PC-3 (cell line): Measurements from ENCODE around the gene PRSS38. TPM values are rescaled to one million over a fixed set of nuclear protein-coding genes. Genes with fewer than 3 reads are reported as not detected.

Experiments used
- ATAC-seq: fragments of 200-7000 bp; cut with Tn5 transposase; 2 replicates; pipeline ENCODE4 v1.9.1; 2020; ENCODE audit warnings: mild to moderate bottlenecking, moderate library complexity
- BruUV-seq: library from RNA; stranded (reverse); fragments of 400-500 nt; replicated peaks from 2 replicates; lab custom pipeline; 2021; lab: Mats Ljungman, UMichigan
- CTCF ChIA-PET: fragments of 300-600 bp; sonication (Branson Sonifier 250); formaldehyde crosslinking; loops from one replicate; lab custom pipeline; 2022; ENCODE audit warnings: antibody characterized with exemption; lab: Charles Lee
- POLR2A ChIA-PET: fragments of 300-600 bp; sonication (Branson Sonifier 250); formaldehyde crosslinking; loops from one replicate; lab custom pipeline; 2022; ENCODE audit warnings: antibody characterized with exemption; ENCODE audit not compliant: unreplicated experiment; lab: Charles Lee
- DNase-seq: peaks from one replicate; pipeline ENCODE4 v3.0.0-alpha.2; 2015
- H2AFZ ChIP-seq: fragments of 300-600 bp; sonication (generic); 2 replicates; pipeline ENCODE4 v1.6.0; 2016; ENCODE audit warnings: antibody characterized with exemption, low read length
- H3F3A ChIP-seq: fragments of 300-600 bp; sonication (generic); one replicate; pipeline ENCODE4 v1.6.0; 2017; ENCODE audit warnings: antibody characterized with exemption, low read length, control low read depth, mild to moderate bottlenecking; ENCODE audit not compliant: unreplicated experiment
- H3K27ac ChIP-seq: fragments of 300-600 bp; sonication (generic); 2 replicates; pipeline ENCODE4 v1.5.1; 2016; ENCODE audit warnings: mild to moderate bottlenecking, low read length
- H3K27me3 ChIP-seq: fragments of 300-600 bp; sonication (generic); 2 replicates; pipeline ENCODE4 v1.6.1; 2016; ENCODE audit warnings: low read length, mixed read lengths
- H3K36me3 ChIP-seq: fragments of 300-600 bp; sonication (generic); 2 replicates; pipeline ENCODE4 v1.6.1; 2016; ENCODE audit warnings: low read depth, mixed run types, low read length, mixed read lengths
- H3K4me1 ChIP-seq: fragments of 300-600 bp; sonication (generic); 2 replicates; pipeline ENCODE4 v1.5.1; 2016; ENCODE audit warnings: low read length; ENCODE audit not compliant: insufficient read depth
- H3K4me2 ChIP-seq: fragments of 300-600 bp; sonication (generic); 2 replicates; pipeline ENCODE4 v1.6.0; 2016; ENCODE audit warnings: low read length
- H3K4me3 ChIP-seq: fragments of 300-600 bp; sonication (generic); 2 replicates; pipeline ENCODE4 v1.5.1; 2016; ENCODE audit warnings: mild to moderate bottlenecking, low read length, mixed read lengths
- H3K79me2 ChIP-seq: fragments of 300-600 bp; sonication (generic); 2 replicates; pipeline ENCODE4 v1.6.1; 2017; ENCODE audit warnings: low read length, mixed read lengths
- H3K9ac ChIP-seq: fragments of 300-600 bp; sonication (generic); 2 replicates; pipeline ENCODE4 v1.6.0; 2016; ENCODE audit warnings: mild to moderate bottlenecking, low read length
- H3K9me2 ChIP-seq: fragments of 300-600 bp; sonication (generic); replicated peaks from 2 replicates; pipeline ENCODE4 v1.6.1; 2016; ENCODE audit warnings: mixed run types, low read length, mixed read lengths
- H3K9me3 ChIP-seq: fragments of 300-600 bp; sonication (generic); 2 replicates; pipeline ENCODE4 v1.6.1; 2016; ENCODE audit warnings: low read length, mixed read lengths
- H4K20me1 ChIP-seq: fragments of 300-600 bp; sonication (generic); 2 replicates; pipeline ENCODE4 v1.6.1; 2016; ENCODE audit warnings: low read length, mixed read lengths
- EZH2 ChIP-seq: fragments of 300-600 bp; sonication (generic); IDR thresholded peaks from one replicate; pipeline ENCODE4 v1.6.1; 2017; ENCODE audit warnings: antibody characterized with exemption, mild to moderate bottlenecking, low read length; ENCODE audit not compliant: unreplicated experiment
- EZH2phosphoT487 ChIP-seq: fragments of 300-600 bp; sonication (generic); IDR thresholded peaks from 2 replicates; pipeline ENCODE4 v1.6.1; 2018; ENCODE audit warnings: mild to moderate bottlenecking, antibody characterized with exemption, low read length, borderline replicate concordance
- intact Hi-C: fragments of 100-400 bp; cut with micrococcal nuclease; formaldehyde crosslinking; loops from 2 replicates; pipeline ENCODE4 v1.9.0; 2023
- total RNA-seq: library from RNA; depleted of rRNA; stranded (reverse); fragments of >200 nt; gene quantifications from 2 replicates; pipeline ENCODE4 v1.2.3, GENCODE V29; 2014
- TF ChIP-seq, protein P1 (sequence below): fragments of 300-600 bp; sonication (generic); conservative IDR thresholded peaks from 2 replicates; pipeline ENCODE4 v1.5.1; 2017; ENCODE audit warnings: antibody characterized with exemption, low read depth, mild to moderate bottlenecking, low read length

PRSS38 gene
- total RNA-seq, 1 experiment from 2014 or later: not detected

DNA sequence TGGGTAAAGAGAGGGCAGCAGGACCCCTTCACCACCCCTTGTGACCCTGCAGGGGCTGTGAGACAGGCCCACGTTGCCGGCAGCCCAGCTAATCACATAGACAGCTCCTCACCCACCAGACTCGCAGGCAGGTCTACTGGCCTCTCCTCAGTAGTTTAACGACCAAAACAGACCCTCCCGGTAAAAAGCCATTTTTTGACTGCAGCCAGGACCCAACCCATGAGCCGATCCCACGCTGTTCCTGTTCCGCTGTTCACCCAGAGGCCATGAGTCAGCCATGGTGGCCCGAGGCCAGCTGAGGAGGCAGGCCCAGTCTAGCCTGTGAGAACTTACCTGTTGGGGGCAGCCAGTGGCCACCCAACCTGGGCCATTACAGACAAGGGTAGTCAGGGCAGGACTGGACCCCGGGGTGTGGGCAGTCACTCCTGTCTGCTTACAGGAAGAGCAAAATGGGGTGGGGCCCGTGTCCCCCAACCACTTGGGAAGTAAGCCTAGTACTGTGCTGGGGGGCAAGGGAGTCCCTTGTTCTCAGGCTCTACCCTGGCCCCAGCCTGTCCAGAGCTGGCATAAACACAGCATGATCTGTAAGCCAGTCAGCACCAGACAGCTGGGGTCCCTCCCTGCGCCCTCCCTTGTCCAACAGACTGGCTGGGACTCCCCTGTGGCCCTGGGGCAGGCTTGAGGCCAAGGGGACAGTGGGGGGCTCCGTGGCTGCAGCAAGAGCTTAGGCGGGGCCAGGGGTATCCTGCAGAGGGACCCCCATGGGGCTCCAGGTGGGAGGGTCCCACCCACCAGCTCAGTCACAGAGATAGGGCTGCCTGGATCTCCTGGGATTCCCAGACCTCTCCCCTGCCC, 70.4 kb downstream of the PRSS38 start:
- no peak for TF ChIP-seq EZH2phosphoT487
- TF ChIP-seq, protein P1, sequence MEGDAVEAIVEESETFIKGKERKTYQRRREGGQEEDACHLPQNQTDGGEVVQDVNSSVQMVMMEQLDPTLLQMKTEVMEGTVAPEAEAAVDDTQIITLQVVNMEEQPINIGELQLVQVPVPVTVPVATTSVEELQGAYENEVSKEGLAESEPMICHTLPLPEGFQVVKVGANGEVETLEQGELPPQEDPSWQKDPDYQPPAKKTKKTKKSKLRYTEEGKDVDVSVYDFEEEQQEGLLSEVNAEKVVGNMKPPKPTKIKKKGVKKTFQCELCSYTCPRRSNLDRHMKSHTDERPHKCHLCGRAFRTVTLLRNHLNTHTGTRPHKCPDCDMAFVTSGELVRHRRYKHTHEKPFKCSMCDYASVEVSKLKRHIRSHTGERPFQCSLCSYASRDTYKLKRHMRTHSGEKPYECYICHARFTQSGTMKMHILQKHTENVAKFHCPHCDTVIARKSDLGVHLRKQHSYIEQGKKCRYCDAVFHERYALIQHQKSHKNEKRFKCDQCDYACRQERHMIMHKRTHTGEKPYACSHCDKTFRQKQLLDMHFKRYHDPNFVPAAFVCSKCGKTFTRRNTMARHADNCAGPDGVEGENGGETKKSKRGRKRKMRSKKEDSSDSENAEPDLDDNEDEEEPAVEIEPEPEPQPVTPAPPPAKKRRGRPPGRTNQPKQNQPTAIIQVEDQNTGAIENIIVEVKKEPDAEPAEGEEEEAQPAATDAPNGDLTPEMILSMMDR: peak; percentile 39; the same call in 1 of the 2 replicates
- Histone ChIP-seq H3K4me1 (peaks cover 12% of the 10 kb centered on the region), H3K27me3 (no peaks in the 10 kb centered on the region), H3K9ac (peak overlapping the region; percentile 42), H3K27ac (peak overlapping the region; percentile 48), H3K4me3 (no peak overlapping the region; the same call in 1 of the 2 replicates), H2AFZ (peak overlapping the region; percentile 82), H3K36me3 (no peaks in the 10 kb centered on the region), H3F3A (no peaks in the 10 kb centered on the region), H4K20me1 (no peaks in the 10 kb centered on the region), H3K9me3 (no peaks in the 10 kb centered on the region), H3K4me2 (peak overlapping the region; percentile 61), H3K79me2 (no peaks in the 10 kb centered on the region), H3K9me2 (no peaks in the 10 kb centered on the region)
- ChIA-PET POLR2A (no interaction called here), CTCF (no interaction called here)
- intact Hi-C loops: loop anchor here (5.0 kb wide), 1 partner anchor 79 kb away; no protein-coding TSS in a partner anchor
- ATAC-seq: peak; percentile 95
- BruUV-seq: no TSS peak
- peak; percentile 97 for DNase-seq

DNA sequence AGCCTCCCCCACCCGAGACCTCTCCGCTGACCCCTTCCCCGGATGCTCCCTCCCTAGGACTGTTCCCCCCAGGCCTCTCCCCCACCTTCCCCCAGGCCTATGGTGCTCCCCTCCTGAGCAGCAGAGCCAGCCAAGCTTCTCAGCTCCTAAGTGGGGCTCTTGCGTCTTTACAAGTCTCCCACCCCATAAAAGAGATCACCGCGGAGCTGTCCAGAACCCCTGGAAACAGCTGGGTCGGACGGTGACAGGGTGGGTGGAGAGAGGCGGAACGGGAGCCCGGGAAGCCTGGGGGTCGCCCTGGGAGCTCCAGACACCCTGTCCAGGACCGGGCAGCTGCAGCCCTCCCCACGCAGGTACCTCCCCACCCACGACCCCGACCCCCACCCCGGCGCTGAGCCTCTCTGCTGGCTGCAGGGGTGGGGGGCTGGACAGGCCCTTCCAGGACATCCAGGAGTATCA, 71.1 kb downstream of the PRSS38 start:
- Histone ChIP-seq H3K4me3 (no peak overlapping the region), H3K9ac (no peak overlapping the region), H3K4me1 (peaks cover 16% of the 10 kb centered on the region), H2AFZ (peak overlapping the region; percentile 45; the same call in 1 of the 2 replicates), H3K9me3 (no peaks in the 10 kb centered on the region), H3K36me3 (no peaks in the 10 kb centered on the region), H3F3A (no peaks in the 10 kb centered on the region), H3K79me2 (no peaks in the 10 kb centered on the region), H4K20me1 (no peaks in the 10 kb centered on the region), H3K4me2 (peak overlapping the region; percentile 26; the same call in 1 of the 2 replicates), H3K27ac (no peak overlapping the region), H3K9me2 (no peaks in the 10 kb centered on the region), H3K27me3 (no peaks in the 10 kb centered on the region)
- ChIA-PET POLR2A (no interaction called here), CTCF (no interaction called here)
- ATAC-seq (no peak), DNase-seq (no peak)
- intact Hi-C loops: loop anchor here (5.0 kb wide), 1 partner anchor 79 kb away; no protein-coding TSS in a partner anchor
- TF ChIP-seq, protein P1: no peak
- TF ChIP-seq EZH2 (no peak), EZH2phosphoT487 (no peak)
- BruUV-seq: no TSS peak
